HG02943 (cell line): Measurements from ENCODE around the gene SEPTIN5.
"Not testable (repeated sequence)": the region's sequence is repeated elsewhere in the genome, so short reads cannot be mapped to it uniquely, and the experiment has no call there.

ENCODE experiments used
- ATAC-seq: cut with Tn5 transposase; IDR thresholded peaks from one replicate; pipeline ENCODE4 v1.9.1; 2021; ENCODE audit warnings: mild to moderate bottlenecking, low read depth, moderate library complexity; ENCODE audit not compliant: unreplicated experiment

The SEPTIN5 gene

DNA sequence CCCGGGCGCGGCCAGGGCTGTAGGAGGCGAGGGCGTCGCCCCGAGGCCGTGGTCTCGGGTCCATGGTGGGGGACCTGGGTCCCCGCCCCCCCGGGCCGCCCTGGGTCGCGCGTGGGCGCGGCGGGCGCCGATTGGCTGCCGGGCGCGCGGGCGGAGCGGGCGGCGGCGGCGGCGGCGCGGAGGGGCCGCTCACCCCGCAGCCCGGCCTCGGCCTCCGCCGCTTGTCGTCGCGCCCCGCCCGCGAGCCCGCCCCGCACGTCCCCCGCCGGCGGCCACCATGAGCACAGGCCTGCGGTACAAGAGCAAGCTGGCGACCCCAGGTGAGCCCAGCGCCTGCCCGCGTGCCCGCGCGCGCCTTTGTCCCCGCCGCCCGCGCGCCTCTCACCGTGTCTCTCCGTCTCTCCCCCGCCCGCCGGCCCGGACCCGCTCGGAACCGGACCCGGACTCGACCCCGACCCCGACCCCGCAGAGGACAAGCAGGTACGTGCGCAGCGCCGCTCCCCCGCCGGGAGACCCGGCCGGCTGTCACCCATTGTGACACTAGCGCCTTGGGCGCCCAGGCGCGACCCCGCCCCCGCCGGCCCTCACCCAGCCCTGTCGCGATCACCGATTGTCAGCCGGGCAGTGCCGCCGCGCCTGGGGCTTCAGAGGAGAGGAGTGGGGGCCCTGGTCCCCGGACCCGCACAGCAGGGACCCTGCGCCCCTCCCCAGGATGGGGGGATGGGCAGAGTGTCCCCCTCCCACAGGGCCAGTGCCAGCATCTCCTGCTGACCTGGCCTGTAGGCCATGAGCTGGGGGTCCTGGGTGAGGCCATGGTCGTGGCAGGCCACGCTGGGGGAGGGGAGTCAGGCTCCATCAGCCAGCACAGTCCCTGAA, at the start of gene SEPTIN5:
TSS of gene SEPTIN5 (plus strand) at position 192 of the 876 bp plus-strand sequence. CDS start at position 278, 86 bp downstream.
- ATAC-seq = no peak

GRCh38 chr22:19664951-19665783, 49.1 kb upstream of the SEPTIN5 start:
- no peak for ATAC-seq

- ATAC-seq = no peak
These were observed 48.3 kb upstream of the SEPTIN5 start for GRCh38 chr22:19665784-19666672.

DNA sequence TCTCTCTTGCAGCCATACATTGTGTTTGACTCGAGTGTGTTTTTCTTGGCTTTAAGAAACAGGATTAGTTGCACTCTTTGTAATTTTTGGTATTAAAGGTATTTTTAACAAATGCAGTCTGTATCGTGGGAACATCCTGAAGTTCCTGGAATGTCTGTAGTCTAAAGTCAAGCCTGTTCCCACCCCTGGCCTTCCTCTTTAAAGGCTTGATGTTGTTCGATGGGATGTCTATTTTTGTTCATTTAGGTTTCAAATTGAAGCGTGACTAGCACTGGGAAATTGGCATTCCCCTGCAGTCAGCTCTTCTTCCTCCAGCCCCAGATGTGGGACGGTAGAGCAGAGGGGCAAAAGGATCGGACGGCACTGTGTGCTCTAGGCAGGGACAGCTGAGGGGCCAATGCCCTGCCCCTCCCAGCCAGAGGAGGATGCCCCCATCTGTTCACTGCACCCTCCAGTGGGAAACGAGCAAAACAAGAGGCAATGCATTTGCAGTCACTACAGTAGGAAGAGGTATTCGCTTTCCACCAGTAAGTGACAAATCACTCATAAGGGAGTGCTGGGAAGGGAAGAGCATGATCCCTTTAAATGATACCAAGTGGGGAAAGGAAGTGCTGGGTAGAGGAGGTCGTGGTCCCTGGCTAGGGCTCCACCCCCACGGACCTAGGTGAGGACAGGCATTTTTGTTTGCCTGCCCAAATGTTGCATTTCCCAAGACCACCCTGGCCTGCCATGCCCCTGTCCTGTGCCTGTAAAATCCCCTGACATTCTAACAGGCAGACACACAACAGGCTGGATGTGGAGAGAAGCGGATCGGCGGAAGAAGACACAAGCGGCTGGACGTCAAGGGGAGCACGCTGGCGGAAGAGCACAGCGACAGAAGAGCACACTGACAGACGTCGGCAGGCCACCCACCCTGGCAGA, 47.4 kb upstream of the SEPTIN5 start:
- no peak for ATAC-seq

DNA sequence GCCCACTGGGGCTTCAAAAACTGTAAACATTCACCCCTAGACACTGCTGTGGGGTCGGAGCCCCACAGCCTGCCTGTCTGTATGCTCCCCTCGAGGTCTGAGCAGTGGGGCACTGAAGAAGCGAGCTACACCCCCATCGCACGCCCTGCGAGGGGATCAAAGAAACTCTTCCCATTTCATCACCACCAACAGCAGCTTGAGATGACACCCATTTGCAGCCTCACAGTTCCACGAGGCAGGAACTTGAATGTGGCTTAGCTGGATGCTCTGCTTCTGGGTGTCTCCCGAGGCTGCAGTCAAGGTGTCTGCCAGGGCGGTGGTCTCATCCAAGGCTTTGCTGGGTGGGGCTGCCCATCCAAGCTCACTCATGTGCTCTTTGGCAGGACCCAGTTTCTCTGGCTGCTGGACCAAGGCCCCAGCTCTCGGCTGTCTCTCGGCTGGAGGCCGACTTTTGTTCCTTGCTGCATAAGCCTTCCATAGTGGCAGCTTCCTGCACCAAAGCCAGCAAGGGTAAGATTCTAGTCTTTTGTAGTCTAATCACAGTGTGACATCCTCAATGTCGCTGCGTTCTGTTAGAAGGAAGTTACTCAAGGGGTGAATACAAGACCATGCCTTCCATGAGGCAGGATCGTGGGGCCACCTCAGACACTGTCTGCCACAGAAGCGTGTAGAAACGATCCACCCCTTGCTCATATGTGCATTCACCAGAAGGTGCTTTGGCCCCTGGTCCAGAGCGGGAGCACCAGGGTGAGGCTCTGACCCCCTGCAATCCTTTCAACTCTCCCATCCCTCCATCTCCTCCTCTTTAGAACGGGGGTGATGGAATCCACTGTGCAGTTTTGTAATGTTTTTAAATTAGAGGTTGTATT, 46.2 kb upstream of the SEPTIN5 start:
- ATAC-seq = no peak

DNA sequence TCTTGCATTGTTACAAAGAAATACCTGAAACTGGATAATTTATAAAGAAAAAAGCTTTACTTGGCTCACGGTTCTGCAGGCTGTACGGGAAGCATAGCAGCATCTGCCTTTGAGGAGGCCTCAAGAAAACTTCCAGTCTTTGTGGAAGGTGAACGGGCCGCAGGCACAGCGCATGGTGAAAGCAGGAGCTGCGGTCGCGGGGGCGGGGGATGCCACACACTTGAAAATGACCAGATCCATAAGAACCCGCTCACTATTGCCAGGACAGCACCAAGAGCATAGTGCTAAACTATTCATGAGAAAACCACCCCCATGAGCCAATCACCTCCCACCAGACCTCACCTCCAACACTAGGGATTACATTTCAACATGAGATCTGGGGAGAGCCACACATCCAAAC, 45.6 kb upstream of the SEPTIN5 start:
- ATAC-seq = no peak

- ATAC-seq = no peak
These were observed 44.7 kb upstream of the SEPTIN5 start for GRCh38 chr22:19669570-19669969.

GRCh38 chr22:19671316-19671715, 43.0 kb upstream of the SEPTIN5 start:
- ATAC-seq = no peak

DNA sequence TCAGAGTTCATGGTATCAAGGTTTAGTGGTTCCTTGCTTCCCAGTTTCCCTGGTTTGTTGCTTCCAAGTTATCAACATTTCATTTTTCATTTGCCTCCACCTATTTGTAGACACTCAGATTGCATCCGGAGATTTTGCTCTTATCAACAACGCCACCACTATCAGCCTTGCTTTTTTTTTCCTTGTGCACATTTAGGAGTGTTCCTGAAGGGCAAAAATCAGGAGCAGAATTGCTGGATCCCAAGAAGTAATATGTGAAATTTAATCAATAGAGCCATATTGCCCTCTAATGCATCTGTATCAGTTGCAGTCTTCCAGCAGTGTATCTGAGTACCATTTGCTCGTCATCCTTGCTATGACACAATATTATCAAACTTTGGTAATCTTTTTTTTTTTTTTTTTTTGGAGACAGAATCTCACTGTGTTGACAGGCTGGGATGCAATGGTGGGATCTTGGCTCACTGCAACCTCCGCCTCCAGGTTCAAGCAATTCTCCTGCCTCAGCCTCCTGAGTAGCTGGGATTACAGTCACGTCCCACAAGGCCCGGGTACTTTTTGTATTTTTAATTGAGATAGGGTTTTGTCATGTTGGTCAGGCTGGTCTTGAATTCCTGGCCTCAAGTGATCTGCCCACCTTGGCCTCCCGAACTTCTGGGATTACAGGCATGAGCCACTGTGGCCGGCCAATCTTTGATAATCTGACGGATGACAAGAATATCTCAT, 42.1 kb upstream of the SEPTIN5 start:
- ATAC-seq = no peak

DNA sequence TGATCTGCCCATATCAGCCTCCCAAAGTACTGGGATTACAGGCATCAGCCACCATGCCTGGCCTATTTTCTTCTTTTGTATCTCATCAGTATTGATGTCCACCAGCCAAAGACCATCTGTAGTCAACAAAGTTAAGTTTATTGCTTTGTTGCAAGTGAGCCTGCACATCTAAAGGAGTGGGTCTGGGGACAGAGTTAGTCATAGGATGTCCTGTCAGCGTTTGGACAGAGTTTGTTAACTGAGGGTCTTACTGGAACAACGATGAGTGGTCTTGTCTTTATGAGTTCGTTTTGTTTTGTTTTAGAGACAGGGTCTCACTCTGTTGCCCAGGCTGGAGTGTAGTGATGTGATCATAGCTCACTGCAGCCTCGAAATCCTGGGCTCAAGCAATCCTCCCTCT, 40.6 kb upstream of the SEPTIN5 start:
- no peak for ATAC-seq

DNA sequence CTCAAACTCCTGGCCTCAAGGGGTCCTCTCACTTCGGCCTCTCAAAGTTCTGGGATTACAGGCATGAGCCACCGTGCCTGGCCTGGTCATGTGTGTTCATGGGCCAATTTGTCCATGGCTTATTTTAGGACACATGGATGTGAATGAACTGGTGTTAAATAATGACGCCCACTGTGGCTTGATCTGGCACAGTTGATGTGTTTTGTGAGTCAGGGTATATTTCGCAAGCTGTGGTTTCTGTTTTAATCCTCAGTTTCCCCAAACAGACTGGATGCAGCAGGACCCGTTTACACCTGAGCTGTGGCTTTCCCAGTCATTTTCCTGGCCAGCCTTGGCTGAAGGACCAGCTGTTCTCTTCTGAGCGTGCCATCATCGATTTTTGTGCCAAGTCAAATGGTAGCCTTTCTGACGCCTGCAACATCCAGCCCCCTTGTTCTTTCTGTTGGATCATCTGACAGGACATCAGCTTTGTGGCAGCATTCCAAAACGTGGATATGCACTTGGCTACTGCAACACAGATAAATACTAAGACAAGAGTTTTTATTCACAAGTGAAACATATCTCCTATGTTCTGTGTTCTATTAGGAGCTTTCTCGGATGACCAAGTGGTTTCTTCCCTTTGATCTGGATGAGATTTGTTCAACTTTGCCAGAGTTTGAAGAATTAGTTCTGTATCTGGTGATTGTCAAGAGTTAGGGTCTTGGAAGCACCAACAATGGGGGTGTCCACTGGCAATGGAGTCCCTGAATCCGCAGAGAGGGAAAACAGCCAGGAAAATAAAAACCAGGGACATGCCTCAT, 40.0 kb upstream of the SEPTIN5 start:
- no peak for ATAC-seq

DNA sequence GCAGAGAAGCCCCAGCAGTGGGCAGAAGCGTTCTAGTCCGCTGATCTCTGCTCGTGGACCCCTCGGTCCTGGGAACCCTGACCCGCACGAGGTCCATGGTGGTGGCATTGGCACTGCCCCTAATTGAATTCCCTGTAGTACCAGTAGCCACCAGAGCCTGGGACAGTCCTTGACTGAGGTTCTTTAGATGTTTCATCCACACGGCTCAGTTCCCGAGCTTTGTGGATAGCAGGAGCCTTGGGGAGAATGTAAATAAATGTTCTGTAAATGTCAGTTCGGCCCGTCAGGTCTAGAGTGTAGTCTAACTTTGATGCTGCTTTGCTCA, 39.4 kb upstream of the SEPTIN5 start:
- no peak for ATAC-seq

DNA sequence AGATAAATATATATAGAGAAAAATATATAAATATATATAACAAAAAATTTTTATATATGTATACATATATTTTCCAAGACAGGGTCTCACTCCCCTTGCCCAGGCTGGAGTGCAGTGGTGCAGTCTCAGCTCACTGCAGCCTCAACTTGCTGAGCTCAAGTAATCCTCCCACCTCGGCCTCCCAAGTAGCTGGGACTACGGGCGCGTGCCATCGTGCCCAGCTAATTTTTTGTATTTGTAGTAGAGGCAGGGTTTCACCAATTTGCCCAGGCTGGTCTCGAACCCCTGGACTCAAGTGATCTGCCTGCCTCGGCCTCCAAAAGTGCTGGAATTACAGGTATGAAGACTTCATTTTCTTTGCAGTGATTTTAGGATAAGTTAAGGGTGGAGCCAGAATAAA, 38.9 kb upstream of the SEPTIN5 start:
- no peak for ATAC-seq

DNA sequence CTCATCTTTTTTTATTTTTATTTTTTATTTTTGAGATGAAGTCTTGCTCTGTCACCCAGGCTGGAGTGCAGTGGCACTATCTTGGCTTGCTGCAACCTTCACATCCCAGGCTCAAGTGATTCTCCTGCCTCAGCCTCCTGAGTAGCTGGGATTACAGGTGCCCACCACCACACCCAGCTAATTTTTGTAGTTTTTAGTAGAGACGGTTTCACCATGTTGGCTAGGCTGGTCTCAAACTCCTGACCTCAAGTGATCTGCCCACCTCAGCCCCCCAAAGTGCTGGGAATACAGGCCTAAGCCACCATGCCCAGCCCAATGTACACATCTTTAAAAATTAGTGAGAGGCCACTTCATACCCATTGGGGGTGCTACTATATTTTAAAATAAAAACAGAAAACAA, 37.9 kb upstream of the SEPTIN5 start:
- not testable (repeated sequence) for ATAC-seq

GRCh38 chr22:19678949-19679521, 35.3 kb upstream of the SEPTIN5 start:
- ATAC-seq = no peak

GRCh38 chr22:19679522-19680101, 34.7 kb upstream of the SEPTIN5 start:
- ATAC-seq = no peak
